Left kidney (tissue), 2 donors: ENCODE data around the gene CIDEA. TPM values are rescaled to one million over a fixed set of nuclear protein-coding genes. Genes with fewer than 3 reads are reported as not detected.

Experiments
- DNase-seq: peaks from one replicate; pipeline ENCODE4 v3.0.0-alpha.2; 2013
- polyA plus RNA-seq: library from polyadenylated mRNA; unstranded; fragments of 120-200 nt; gene quantifications from one replicate; pipeline ENCODE4 v1.2.1, GENCODE V29; 2013; ENCODE audit not compliant: insufficient read length

CIDEA gene
- polyA plus RNA-seq, 1 donor: not detected

DNA sequence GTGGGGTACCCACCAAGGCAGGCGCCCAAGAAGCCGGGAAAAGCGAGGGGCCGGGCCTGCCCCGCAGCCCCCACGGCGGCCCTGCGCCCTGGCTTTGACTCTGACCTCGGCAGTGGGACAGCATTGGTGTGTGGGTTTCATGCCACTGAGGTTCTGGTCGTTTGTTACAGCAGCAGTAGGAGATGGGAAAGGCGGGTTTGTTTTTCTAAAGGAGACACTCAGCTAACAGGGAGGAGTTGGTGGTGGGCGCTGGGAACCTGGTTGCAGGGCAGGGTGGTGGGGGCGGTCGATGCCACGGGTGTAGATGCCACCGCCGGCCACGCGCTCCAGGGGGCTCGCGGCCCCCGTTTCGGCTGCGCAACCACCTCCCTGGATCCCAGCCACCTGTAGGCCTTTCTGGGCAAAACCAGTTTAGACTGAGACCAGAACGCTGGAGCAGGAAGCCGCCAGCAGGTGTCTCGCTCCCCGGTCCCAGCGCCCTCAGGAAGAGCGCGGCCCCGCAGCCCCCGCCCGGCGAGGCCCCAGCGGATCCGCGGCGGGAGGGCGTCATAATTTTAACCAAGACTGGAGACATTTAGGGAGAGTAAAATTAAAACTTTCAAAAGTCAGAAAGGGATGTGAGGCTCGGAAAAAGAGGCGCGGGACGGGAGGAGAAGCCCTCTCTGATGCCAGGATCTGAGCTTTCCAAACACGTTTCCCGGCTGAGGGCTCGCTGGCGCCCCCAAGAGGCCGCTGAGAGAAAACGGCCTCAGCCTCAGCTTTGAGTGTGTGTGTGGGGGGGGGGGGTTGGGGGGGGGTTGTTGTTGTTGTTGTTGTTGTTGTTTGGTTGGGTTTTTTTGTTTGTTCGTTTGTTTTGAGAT lies 17.4 kb downstream of the CIDEA start:
- DNase-seq: peak; percentile 91

DNA sequence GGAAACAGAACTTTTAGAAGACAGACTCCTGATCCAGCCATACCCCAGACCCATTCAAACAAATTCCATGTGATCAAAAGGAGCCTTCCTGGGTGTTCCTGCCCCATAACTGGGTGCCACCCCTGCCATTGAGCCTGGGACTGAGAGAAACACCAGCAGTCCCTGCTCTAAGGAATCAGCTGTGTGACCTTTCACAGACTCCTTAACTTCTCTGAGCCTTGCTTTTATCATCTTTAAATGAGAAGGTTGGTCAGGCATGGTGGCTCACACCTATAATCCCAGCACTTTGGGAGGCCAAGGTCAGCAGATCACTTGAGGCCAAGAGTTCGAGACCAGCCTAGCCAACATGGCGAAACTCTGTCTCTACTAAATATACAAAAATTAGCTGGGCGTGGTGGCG lies 20.6 kb downstream of the CIDEA start:
- no peak for DNase-seq

DNA sequence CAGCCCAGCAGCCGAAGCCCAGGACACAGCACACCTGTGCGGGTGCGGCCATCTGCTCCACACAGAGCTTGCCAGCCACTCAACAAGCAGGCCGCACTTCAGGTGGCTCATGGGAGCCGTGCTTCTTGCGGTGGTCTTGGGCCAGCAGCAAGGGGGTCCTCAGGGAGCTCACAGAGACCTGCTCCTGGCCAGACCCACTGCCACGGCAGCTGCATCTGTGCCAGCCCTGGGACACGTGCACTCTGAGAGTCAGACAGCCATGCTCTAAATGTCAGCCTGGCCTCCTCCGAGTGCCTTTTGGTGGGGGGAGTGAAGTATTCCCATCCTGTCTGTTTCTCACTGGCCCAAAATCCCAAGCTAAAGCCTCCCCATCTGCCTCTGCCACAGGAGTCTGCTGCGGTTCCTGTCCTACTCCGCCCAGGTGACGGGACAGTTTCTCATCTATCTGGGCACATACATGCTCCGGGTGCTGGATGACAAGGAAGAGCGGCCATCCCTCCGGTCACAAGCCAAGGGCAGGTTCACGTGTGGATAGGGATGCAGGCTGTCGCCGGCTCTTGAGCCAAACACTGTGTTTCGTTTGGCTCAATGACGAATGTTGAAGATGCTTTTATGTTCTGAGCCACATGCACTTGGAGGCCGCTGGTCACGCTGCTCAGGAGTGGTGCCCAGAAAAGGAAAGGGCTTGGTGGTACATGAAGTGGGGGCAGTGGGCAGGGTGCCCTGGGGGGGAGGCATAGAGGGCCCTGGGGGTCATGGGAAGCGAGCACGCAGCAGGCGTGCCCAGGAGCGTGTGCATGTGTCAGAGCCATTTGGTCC lies 22.8 kb downstream of the CIDEA start:
- DNase-seq: no peak

DNA sequence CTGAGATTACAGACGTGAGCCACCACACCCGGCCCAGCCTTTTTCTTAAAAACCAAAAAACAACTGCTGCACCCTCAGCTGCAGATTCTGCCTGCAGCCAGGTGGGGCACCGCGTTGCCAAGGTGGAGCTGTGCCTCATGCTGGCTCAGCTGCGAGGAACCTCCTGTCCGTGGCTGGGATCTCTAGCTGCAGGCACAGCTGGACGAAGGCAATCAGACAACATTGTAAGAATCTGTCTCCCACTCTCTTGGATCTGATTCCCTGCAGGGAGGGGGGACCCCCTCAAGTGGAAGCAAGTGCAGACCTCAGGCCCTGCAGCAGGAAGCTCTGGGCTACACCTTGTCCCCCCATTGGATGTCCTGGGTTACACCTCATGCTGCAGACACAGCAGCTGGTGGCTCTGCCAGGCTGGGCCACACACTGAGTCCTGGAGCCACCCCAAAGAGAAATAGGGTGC lies 24.1 kb downstream of the CIDEA start:
- no peak for DNase-seq

DNA sequence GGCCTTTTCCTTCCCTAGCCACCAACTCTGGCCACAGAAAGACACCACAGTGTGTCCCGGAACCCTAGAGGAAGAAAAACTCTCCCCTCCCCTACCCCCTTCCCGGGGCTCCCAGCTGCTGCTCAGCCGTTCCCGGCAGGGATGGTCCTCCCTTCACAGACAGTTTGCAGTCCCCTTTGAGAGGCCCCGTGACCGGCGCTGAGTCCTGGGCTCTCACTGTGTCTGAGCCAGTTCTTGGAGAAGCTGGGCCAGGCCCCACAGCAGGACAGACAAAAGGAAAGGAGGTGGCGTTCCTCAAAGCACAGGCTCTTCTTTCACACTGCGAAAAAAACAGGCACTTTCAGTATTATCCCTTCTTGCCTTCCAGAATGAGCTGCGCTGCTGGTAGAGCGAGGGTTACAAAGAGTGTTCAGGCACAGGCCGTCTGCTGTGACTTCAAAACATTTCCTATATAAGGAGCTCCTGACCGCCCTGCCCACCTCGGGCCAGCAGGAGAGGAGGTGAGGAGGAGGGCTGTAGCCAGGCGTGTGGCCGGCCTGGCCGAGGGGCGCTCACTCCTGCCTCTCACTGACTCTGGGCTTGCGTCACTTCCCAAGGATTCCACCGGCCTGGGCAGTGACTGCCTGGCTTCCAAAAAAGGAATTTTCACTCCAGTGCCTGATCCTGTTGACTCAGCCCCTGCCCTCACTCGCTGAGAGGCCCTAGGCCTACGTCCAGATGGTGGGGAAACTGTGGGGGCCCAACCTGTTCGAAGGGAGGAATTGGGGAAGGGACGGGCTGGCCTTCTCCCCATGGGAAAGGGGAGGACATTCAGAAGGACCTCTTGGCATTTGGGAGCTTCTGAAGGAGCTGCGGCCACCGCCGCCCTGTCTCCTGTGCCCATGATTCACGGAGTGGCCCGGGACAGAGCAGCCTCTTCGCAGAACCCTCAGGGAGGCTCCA lies 24.9 kb downstream of the CIDEA start:
- peak; percentile 77 for DNase-seq

DNA sequence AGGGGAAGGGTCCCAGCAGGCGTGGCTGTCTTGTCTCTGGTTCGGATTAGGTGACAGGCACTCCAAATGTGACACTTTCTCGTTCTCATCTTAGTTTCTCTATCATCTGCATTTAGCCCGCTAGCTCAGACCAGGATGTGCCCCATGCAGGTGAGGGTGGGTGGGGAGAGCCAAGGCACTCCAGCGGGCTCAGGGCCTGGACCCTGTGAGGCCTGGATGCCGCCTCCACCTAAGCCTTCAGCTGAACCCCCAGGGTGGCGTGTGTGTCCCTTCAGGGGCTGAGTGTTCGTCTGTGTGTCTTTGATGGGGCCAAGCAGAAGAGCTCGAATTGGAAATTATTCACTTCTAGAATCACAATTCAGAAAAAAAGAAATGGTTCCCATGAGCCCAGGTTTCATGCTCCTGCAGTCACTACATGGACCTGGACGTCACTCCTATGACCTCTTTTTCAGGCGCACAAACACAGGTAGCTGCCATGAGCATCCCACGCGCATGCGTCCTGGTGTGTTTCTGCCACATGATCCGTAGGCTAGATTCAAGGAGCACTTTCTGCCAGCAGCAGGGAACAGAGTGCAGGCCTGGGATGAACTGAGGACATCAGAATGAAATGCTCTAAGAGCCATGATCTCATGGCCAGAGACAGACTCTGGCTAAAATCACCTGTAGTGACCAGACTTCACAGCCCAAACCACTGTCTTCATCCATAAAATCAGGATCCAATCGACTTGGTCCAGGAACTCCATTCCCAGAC lies 25.8 kb downstream of the CIDEA start:
- DNase-seq: no peak

DNA sequence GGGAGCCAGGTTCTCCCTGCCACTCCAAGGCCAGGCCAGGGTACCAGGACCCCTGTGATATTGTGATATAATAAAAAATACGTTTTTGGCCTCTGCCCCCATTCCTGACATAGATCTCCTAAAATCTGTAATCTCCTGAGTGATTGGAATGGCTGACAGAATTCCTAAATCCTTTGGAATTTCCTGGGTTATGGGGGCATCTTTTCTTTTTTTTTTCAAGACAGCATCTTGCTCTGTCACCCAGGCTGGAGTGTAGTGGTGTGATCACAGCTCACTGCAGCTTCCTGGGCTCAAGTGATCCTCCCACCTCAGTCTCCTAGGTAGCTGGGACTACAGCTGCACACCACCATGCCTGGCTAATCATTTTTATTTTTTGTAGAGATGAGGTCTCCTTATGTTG lies 27.7 kb downstream of the CIDEA start:
- no peak for DNase-seq

DNA sequence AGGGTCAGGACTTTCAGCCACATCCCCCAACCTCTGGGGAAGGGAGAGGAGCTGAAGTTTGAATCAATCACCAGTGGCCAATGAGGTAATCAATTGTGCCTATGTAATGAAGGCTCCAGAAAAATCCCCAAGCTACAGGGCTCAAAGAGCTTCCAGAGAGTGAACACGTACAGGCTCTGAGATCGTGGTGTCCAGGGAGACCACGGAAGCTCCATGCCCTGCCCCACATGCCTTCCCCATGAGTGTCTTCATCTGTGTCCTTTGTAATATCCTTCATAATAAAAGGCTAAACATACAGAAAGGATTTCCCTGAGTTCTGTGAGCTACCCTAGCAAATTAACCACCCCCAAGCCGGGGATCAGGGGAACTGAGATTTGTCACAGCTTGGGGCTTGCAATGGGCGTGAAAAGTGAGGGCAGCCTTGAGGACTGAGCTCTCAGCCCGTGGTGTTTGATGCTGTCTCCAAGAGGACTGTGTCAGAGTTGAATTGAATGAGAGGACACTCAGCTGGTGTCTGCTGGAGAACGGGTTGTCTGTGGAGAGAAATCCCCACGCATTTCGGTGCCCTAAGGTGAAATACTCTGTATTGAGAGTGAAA lies 28.4 kb downstream of the CIDEA start:
- no peak for DNase-seq

DNA sequence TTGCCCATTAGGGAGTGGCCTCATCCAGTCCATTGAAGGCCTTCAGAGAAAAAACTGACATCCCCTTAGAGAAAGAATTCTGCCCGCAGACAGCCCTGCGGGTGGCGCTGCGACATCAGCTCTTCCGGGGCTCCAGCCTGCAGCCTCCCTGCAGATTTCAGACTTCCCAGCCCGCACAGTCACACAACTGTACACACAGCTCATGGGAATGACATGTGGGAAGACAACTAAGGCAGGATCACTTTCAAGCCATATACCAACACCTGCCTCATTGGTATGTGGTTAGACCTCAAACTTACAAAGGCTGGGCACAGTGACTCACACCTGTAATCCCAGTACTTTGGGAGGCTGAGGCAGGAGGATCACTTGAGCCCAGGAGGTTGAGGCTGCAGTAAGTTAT lies 29.1 kb downstream of the CIDEA start:
- DNase-seq: no peak

DNA sequence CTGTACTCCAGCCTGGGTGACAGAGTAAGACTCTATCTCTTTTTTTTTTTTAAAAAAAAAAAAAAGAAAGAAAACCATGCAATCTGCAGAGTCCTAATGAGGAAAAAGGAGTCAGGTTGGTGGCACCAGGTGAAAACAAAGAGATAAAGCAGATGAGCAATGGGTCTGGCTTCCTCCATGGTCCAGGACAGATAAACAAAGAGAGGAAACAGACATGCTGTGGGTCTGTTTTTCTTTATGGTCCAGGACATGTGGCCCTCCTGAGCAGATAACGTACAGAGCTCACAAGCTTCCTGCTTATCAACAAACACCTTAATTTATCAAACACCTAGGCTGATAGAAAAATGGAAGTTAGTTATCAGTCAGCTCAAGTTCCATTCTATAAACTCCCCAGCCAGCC lies 29.5 kb downstream of the CIDEA start:
- no peak for DNase-seq

DNA sequence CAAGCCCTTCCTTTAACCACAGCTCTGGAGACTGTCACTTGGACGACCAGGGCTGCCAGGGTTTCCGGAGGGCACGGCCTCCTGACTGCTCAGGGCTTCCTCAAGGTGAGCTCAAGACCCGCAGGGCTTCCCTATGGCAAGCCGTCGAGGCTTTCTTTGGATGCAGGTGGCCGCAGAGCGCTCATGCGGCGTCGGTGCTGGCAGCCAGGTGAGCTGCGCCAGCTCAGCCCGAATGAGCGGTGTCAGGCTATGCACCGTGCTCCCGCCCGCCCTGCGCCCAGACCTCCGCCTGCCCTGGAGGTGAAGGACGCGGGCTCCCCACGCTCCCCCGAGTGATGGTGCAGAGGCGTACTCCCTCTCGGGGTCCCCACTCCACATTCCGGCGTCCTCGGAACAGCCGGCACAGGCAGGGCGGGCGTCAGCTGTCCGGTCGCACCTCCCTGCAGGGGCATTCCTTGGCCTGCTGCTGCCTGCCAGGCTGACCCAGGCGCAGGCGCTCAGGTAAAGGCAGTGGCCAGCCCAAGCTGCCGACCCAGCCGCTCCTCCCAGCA lies 33.0 kb downstream of the CIDEA start:
- DNase-seq: no peak

DNA sequence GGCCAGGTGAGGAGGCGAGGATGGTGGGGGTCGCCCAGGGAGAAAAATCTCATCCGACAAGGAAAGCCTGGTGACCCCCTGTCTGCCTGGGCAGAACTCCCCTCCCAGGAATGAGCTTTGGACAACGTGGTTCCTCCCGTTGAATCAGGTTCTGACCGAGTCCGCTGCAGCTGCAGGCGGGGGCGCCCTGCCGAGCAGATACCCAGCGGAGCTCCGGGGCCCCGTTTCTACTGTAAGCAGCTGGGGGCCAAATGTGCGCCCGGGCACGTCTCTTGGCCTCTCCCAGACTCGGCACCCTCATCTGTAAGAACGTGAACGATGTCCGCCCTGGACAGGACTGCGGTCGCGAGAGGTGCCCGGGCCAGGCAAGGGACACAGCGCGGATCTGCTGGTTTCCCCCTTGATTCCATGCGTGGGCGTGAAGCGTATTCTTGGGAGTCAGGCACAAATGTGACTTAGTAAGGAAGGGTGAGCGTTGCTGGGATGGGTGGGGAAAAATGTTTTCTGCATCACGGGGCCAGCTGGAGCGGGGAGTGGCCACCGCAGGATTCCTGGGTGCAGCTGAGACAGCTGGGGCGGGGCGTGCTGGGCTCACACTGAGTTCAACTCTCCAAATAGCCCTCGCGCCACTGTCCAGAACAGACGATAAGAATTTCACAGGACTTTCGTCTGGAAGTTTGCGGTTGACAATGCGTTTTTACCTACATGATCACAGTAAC lies 33.7 kb downstream of the CIDEA start:
- DNase-seq: peak; percentile 56

DNA sequence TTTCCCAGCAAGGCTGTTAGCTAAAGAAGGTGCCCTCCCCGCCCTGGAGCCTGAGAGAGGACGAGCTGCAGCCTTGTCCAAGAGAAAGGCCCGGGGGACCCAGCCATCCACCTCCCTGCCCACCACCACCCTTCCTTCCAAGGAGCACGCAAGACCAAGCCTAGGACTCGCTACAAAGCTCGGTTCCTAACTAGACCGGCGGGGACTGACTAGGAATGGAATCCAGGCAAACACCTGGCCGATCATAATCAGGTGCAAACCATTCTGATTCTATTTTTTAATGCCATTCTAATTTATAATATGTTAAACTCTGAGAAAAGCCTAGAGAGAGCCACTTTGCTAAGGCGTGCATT lies 34.2 kb downstream of the CIDEA start:
- no peak for DNase-seq

DNA sequence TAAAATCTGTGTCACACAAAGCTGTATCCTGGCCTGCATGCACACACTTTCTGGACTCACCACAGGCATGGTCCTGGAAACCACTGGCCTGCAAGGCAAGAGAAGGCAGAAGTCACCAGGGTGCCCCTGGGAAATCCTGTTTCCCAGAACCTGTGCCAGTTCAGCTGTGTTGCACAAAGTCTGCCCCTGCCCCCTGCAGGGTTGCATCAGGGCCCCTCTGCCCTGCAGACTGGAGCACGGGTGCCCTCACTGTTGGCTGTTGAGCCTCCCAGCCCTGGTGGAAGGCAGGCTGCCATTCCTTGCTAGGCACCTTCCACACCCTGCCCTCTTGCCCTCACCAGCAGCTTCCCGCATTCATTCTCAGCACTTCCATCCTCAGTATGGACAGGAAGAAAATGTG lies 35.9 kb downstream of the CIDEA start:
- DNase-seq: no peak

DNA sequence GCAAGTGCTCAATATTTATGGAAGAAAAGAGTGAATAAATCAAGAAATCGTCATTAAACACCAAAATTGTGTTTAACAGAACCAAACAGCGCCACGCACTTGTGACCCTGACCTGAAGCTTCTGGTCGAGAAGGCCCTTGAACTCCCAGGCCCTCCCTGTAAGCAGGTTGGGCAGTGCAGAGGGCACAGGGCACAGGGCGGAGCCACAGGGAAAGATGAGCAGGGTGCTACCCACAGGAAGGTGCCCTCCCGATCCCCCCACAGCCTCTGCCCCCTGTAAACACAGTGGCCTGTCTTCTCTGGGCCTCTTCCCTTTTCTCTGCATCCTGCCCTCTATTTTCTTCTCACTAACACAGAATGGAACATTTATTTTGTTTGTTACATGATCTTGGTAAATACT lies 37.0 kb downstream of the CIDEA start:
- no peak for DNase-seq

DNA sequence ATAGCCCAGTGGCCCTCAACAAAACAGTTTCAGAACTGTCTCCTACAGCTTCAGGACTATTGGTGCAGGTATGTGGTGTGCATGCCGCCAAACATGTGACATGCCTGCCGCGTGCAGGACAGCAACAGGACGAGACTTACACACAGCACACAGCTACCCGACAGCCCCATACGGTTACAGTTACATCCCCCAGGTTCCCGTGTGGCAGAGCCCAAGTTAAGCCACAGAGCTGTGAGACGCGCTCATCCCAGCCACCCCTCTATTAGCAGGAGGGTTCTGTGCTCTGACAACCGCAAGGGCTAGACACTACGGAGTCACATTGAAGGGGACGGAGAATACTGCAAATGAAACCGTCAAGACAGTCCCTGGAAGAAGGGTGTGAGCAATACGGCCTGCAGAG lies 37.5 kb downstream of the CIDEA start:
- no peak for DNase-seq

DNA sequence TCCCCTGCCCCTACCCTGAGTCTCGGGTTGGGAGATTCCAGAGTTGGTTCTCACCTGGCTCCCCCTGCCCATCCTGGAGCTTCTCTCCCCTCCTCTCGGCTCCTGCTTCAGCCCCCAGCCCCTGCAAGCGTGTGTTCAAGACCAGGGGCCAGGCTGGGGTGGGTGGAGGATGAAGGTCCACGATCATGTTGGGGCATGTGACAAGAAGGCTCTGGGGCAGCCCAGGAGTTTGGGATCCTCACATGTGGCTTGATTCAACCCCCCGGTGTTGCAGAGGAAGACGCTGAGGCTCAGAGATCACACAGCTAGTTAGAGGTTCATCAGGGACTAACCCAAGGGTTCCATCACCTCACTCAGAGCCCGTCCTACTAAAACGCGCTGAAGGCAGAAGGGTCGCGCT lies 39.7 kb downstream of the CIDEA start:
- DNase-seq: no peak

DNA sequence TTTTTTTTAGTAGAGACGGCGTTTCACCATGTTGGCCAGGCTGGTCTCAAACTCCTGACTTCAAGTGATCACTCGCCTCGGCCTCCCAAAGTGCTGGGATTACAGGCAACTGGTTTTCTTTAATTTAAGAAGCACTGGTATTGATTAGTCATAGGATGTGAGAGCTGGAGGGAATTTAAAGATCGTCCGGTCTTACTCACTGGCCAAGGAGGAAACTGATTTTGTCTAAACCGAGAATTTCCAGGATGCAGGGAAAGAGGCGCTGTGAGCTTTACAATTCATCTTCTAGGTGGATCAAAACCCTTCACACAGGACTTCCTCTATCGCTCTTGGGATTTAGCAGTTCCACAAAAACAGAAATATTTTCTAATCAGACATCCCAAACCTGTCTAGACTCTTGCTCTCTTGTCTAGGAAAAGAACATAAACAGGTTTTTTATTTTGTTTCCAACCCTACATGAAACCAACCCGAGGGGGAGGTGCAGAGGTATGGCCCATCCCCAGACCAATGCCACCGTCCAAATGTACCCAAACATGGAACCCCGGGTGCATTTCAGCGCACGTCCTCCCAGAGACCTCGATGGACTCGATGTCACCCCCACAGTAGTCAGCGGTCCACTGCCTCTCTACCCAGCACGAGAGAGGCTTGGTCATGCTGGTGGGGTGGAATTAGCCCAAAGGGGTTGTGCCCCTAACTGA lies 41.4 kb downstream of the CIDEA start:
- DNase-seq: no peak

DNA sequence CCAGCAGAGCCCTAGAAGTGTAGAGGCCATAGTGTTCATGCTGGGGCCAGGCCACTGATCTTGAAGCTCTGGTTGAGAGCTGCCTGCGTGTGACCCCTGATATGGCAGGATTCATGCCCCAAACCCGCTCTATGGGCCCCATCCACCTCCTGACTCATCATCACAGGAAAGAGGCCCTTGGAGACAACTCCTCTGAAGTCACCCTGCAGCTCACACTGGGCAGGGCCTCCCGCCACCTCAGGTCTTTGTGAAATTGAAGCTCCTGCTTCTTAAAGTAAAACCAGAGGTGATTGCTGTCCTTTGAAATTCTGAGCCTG lies 41.9 kb downstream of the CIDEA start:
- no peak for DNase-seq

DNA sequence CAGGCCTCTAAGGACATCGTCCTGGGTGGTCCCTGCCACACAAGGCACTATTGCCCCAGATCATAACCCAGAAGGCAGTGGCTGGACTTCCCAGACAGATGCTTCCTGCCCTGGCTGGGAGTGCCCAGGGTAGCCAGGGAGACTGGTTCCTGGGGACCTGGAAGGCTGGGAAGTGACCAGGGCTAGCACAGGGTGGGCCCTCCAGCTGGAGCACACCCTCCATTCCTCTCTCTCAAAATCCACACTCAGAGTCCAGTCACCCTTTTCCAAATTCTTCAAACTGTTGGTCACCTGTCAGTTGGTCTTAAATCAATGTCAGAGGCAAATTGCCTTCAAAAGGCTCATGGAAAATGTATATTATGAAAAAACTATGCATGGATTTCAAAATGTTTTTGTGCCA lies 42.3 kb downstream of the CIDEA start:
- no peak for DNase-seq
